H1 (cell line): ENCODE results near the gene OCEL1. TPM values are rescaled to one million over a fixed set of nuclear protein-coding genes. Genes with fewer than 3 reads are reported as not detected.

Experiments used
- BRCA1 ChIP-seq: IDR thresholded peaks from 2 replicates; pipeline ENCODE4 v1.6.1; 2012; ENCODE audit warnings: low read depth, low read length, improper control_type of control experiment
- CHD2 ChIP-seq: IDR thresholded peaks from 2 replicates; pipeline ENCODE4 v1.6.1; 2012; ENCODE audit warnings: low read length, improper control_type of control experiment
- CREB1 ChIP-seq: IDR thresholded peaks from 2 replicates; pipeline ENCODE4 v1.6.1; 2012; ENCODE audit warnings: inconsistent platforms
- CTBP2 ChIP-seq: IDR thresholded peaks from 2 replicates; pipeline ENCODE4 v1.7.0; 2011; ENCODE audit warnings: borderline replicate concordance, mild to moderate bottlenecking, moderate library complexity, mixed read lengths, low read length; ENCODE audit not compliant: insufficient read depth, insufficient read length
- E2F6 ChIP-seq: IDR thresholded peaks from 2 replicates; pipeline ENCODE4 v1.6.1; 2012; ENCODE audit warnings: inconsistent platforms
- EP300 ChIP-seq, 2 experiments: IDR thresholded peaks; 1 replicate in 1 of 2; 2 replicates in 1 of 2; pipeline ENCODE4 v1.6.1; 2011 to 2012; ENCODE audit warnings: low read depth in 2 of 2, low read length in 2 of 2, mild to moderate bottlenecking in 2 of 2, borderline replicate concordance in 1 of 2, inconsistent platforms in 1 of 2, moderate library complexity in 1 of 2
- GABPA ChIP-seq: IDR thresholded peaks from 2 replicates; pipeline ENCODE4 v1.6.1; 2011; ENCODE audit warnings: mild to moderate bottlenecking, low read length, moderate library complexity, borderline replicate concordance; ENCODE audit not compliant: insufficient read depth
- HDAC6 ChIP-seq: IDR thresholded peaks from one replicate; pipeline ENCODE4 v1.7.1; 2012; ENCODE audit warnings: low read depth, mild to moderate bottlenecking, inconsistent platforms, low read length, moderate library complexity
- KDM1A ChIP-seq: fragments of 200-600, 300-600 bp; sonication (generic); IDR thresholded peaks from 2 replicates; pipeline ENCODE4 v1.7.1; 2016; ENCODE audit warnings: mild to moderate bottlenecking, low read length, borderline replicate concordance
- MAFK ChIP-seq: IDR thresholded peaks from 2 replicates; pipeline ENCODE4 v1.6.1; 2012; ENCODE audit warnings: low read depth, mild to moderate bottlenecking, improper control_type of control experiment, low read length
- NANOG ChIP-seq: IDR thresholded peaks from 2 replicates; pipeline ENCODE4 v1.6.1; 2011; ENCODE audit warnings: low read length, low read depth, mild to moderate bottlenecking, inconsistent platforms; ENCODE audit not compliant: insufficient read depth, poor library complexity, severe bottlenecking
- NRF1 ChIP-seq: IDR thresholded peaks from 2 replicates; pipeline ENCODE4 v1.6.1; 2011; ENCODE audit warnings: mild to moderate bottlenecking, low read depth, low read length, improper control_type of control experiment
- RAD21 ChIP-seq, 2 experiments: IDR thresholded peaks in 1 of 2; conservative IDR thresholded peaks in 1 of 2; 2 replicates each; pipeline ENCODE4 v1.6.1; 2011; ENCODE audit warnings: low read depth in 2 of 2, low read length in 2 of 2, improper control_type of control experiment in 1 of 2, inconsistent platforms in 1 of 2, mild to moderate bottlenecking in 1 of 2, moderate library complexity in 1 of 2
- RXRA ChIP-seq: IDR thresholded peaks from 2 replicates; pipeline ENCODE4 v1.6.1; 2011; ENCODE audit warnings: low read depth, mild to moderate bottlenecking, low read length, moderate library complexity; ENCODE audit not compliant: insufficient read depth
- SIRT6 ChIP-seq: IDR thresholded peaks from one replicate; pipeline ENCODE4 v1.7.1; 2012; ENCODE audit warnings: low read length, inconsistent platforms
- SP2 ChIP-seq: IDR thresholded peaks from 2 replicates; pipeline ENCODE4 v1.6.1; 2012; ENCODE audit warnings: mild to moderate bottlenecking, low read length, inconsistent platforms
- SP4 ChIP-seq: IDR thresholded peaks from 2 replicates; pipeline ENCODE4 v1.6.1; 2012; ENCODE audit warnings: low read length, inconsistent platforms
- TBP ChIP-seq: IDR thresholded peaks from 2 replicates; pipeline ENCODE4 v1.6.1; 2011; ENCODE audit warnings: low read depth, low read length, improper control_type of control experiment
- TCF12 ChIP-seq: IDR thresholded peaks from 2 replicates; pipeline ENCODE4 v1.6.1; 2011; ENCODE audit warnings: low read depth, mild to moderate bottlenecking, low read length
- TEAD4 ChIP-seq: IDR thresholded peaks from 2 replicates; pipeline ENCODE4 v1.6.1; 2012; ENCODE audit warnings: low read depth, low read length, inconsistent platforms, mixed read lengths
- ZNF274 ChIP-seq: IDR thresholded peaks from 2 replicates; pipeline ENCODE4 v1.7.0; 2012; ENCODE audit warnings: low read length, borderline replicate concordance; ENCODE audit errors: extremely low read depth
- polyA plus RNA-seq, 7 experiments: library from polyadenylated mRNA; depleted of rRNA in 3 of 7; stranded (reverse) in 5 of 7; unstranded in 2 of 7; fragments of >200 nt in 5 of 7; fragments of 200-250 nt in 2 of 7; gene quantifications; 1 replicate in 5 of 7; 2 replicates in 1 of 7; 4 replicates in 1 of 7; pipeline versions ENCODE4 v1.2.1 to v1.2.3, GENCODE V29; 2011 to 2013; ENCODE audit warnings: missing spikeins in 2 of 7, mixed read lengths in 2 of 7
- total RNA-seq: library from RNA; stranded (reverse); fragmentation: NEBNext Ultra II Directional; extraction: Animal tissue kit (Norgen Biotek cat#: 25700); gene quantifications from 2 replicates; pipeline ENCODE4 v1.2.1, GENCODE V29; 2021

The OCEL1 gene
- total and polyA plus RNA-seq, 2 of the 8 experiments (the other 6 are each of a cell fraction or from before 2014, with no cell fraction given): 13.3 to 32.6 TPM

GRCh38 chr19:17215127-17215971 lies 10.7 kb upstream of the OCEL1 start, which contains the start of gene USE1 (continued):
- peak; percentile 96 for TF ChIP-seq GABPA
- TF ChIP-seq RAD21 (IDR thresholded peaks at IDR 0.05 in 1 of 2, conservative IDR thresholded peaks at IDR 0.05 in 1 of 2; ENCODE audit: low read depth in 2 of 2, low read length in 2 of 2): no peak; a peak in 1 of 4 replicates
- peak; percentile 65; the same call in 1 of the 2 replicates for TF ChIP-seq TCF12
- no peak for TF ChIP-seq ZNF274
- no peak for TF ChIP-seq SIRT6
- TF ChIP-seq RXRA: no peak
- peak; percentile 44; the same call in 1 of the 2 replicates for TF ChIP-seq CREB1
- no peak for TF ChIP-seq BRCA1
- TF ChIP-seq TBP: peak; percentile 88
- no peak; a peak in 1 of 3 replicates for TF ChIP-seq EP300 (IDR thresholded peaks at IDR 0.05; ENCODE audit: borderline replicate concordance in 1 of 2, low read depth in 2 of 2, low read length in 2 of 2)
- peak; percentile 58 for TF ChIP-seq E2F6
- no peak for TF ChIP-seq HDAC6
- TF ChIP-seq NANOG: no peak
- TF ChIP-seq TEAD4: no peak
- TF ChIP-seq CTBP2: no peak
- TF ChIP-seq CHD2: no peak; the same call in 1 of the 2 replicates
- no peak for TF ChIP-seq SP2
- TF ChIP-seq MAFK: no peak
- no peak for TF ChIP-seq NRF1
- TF ChIP-seq KDM1A: no peak
- TF ChIP-seq SP4: peak; percentile 85; the same call in 1 of the 2 replicates
